Non-pigmented ciliary epithelial cell (primary cell): ENCODE measurements around the gene PLCG2.

Experiments
- DNase-seq: peaks from one replicate; pipeline ENCODE4 v3.0.0-alpha.2; 2010; ENCODE audit warnings: low read depth

Gene PLCG2

GRCh38 chr16:81878529-81878928 lies 99.4 kb downstream of the PLCG2 start:
- no peak for DNase-seq

- DNase-seq, result no peak
These were observed 100.5 kb downstream of the PLCG2 start for GRCh38 chr16:81879625-81880024.

GRCh38 chr16:81880816-81881215 lies 101.7 kb downstream of the PLCG2 start:
- DNase-seq, result no peak

- DNase-seq, result no peak
These were observed 102.1 kb downstream of the PLCG2 start for GRCh38 chr16:81881228-81881627.

- no peak for DNase-seq
These were observed 103.5 kb downstream of the PLCG2 start for GRCh38 chr16:81882559-81882958.

GRCh38 chr16:81883235-81883634 lies 104.1 kb downstream of the PLCG2 start:
- DNase-seq, result no peak

GRCh38 chr16:81885976-81886586 lies 107.0 kb downstream of the PLCG2 start:
- DNase-seq, result no peak

GRCh38 chr16:81888520-81889394 lies 109.7 kb downstream of the PLCG2 start:
- DNase-seq, result no peak

GRCh38 chr16:81891736-81892364 lies 112.8 kb downstream of the PLCG2 start:
- DNase-seq, result no peak

GRCh38 chr16:81894592-81894991 lies 115.5 kb downstream of the PLCG2 start:
- no peak for DNase-seq

GRCh38 chr16:81896902-81897301 lies 117.8 kb downstream of the PLCG2 start:
- no peak for DNase-seq

GRCh38 chr16:81899601-81900000 lies 120.5 kb downstream of the PLCG2 start:
- no peak for DNase-seq

- no peak for DNase-seq
These were observed 120.9 kb downstream of the PLCG2 start for GRCh38 chr16:81900014-81900413.

GRCh38 chr16:81900456-81900855 lies 121.4 kb downstream of the PLCG2 start:
- DNase-seq, result no peak

- peak; percentile 14 for DNase-seq
These were observed 122.4 kb downstream of the PLCG2 start for GRCh38 chr16:81901484-81901883.

GRCh38 chr16:81902025-81902424 lies 122.9 kb downstream of the PLCG2 start:
- DNase-seq, result no peak

- no peak for DNase-seq
These were observed 125.2 kb downstream of the PLCG2 start for GRCh38 chr16:81904320-81904719.

GRCh38 chr16:81905277-81905676 lies 126.2 kb downstream of the PLCG2 start:
- no peak for DNase-seq

- DNase-seq, result no peak
These were observed 128.6 kb downstream of the PLCG2 start for GRCh38 chr16:81907681-81908080.

GRCh38 chr16:81908466-81909262 lies 129.6 kb downstream of the PLCG2 start:
- no peak for DNase-seq

- no peak for DNase-seq
These were observed 131.3 kb downstream of the PLCG2 start for GRCh38 chr16:81910366-81910885.

- no peak for DNase-seq
These were observed 133.3 kb downstream of the PLCG2 start for GRCh38 chr16:81912395-81912794.
